NT2/D1 (cell line): ENCODE measurements around the gene SPRED1.

Experiments
- SUZ12 ChIP-seq: IDR thresholded peaks from 2 replicates; pipeline ENCODE4 v1.6.1; 2011; ENCODE audit not compliant: insufficient read length, insufficient read depth; ENCODE audit errors: extremely low read depth
- YY1 ChIP-seq: IDR thresholded peaks from 2 replicates; pipeline ENCODE4 v1.6.1; 2011; ENCODE audit not compliant: insufficient read length, insufficient read depth
- ZNF274 ChIP-seq: IDR thresholded peaks from 2 replicates; pipeline ENCODE4 v1.6.1; 2011; ENCODE audit warnings: mild to moderate bottlenecking, low read depth, low read length

GRCh38 chr15:38367476-38367875 lies 114.8 kb downstream of the SPRED1 start:
- TF ChIP-seq YY1 (no peak), SUZ12 (no peak), ZNF274 (no peak)
